Measurements from ENCODE around the gene DENND5B.
"Not testable (repeated sequence)": the region's sequence is repeated elsewhere in the genome, so short reads cannot be mapped to it uniquely, and the experiment has no call there.

The DENND5B gene

DNA sequence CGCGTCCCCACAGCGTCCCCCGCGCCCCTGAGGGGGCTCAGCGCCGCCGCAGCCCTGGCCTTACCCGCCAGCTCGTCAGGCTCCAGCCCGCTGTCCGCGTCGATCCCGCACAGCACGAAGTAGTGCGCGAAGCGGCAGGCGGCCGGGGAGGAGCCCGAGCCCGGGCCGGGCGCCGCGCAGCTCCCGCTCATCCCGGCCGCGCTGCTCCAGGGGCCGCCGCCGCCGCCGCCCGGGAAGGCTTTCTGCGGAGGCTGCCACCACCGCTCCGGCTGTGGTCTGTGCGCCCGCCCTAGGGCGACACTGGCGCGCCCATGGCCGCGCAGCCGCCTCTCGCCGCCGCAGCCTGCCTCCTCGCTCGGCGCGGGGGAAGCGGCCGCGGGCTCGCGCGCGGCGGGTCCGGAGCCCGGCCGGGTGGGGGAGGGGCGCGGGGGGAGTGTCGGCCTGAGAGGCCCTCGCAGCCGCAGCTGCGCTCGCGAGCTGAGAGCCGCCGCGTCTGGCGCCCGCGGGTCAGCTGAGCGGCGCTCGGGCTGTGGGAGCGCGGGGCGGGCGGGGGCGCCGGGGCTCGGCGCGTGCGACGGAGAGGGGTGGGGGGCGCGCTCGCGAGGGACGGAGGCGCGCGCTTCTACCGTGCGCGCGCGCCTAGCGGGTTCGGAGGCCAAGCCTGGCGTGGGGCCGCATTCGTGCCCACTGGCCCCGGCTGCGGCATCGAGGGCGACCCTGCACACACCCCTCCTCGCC lies at the start of gene DENND5B:
TSS of gene DENND5B (minus strand) at position 495 of the 738 bp plus-strand sequence. CDS start at position 191, 304 bp downstream.
- peak; percentile 44 for DNase-seq (ENCODE audit: low spot score)

DNA sequence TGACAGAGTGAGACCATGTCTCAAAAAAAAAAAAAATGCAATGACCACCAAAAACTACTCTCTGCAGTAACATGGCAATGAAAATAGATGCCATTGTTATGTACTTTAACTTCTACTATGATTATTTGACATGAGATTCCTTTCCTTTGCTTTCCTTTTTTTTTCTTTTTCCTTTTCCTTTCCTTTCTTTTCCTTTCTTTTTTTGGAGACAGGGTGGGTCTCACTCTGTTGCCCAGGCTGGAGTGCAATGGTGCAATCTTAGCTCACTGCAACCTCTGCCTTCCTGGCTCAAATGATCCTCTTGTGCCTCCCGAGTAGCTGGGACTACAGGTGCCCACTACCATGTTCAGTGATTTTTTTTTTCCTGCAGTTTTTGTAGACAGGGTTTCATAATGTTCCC lies 43.7 kb upstream of the DENND5B start:
- DNase-seq (ENCODE audit: low spot score) = no peak

DNA sequence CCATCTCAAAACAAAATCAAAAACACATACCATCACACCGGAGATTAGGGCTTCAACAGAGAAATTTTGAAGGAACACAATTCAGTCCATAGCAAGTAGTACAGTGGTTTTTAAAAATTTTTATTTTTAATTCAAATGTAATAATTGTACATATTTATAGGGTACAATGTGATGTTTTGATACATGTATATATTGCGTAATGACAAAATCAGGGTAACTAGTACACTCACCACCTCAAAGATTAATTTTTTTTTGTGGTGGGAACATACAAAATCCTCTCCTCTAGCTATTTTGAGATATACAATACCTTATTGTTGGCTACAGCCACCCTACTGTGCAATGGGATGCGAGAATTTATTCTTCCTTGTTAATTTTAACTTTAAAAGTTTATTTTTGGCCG lies 42.5 kb upstream of the DENND5B start:
- DNase-seq (ENCODE audit: low spot score) = no peak

DNA sequence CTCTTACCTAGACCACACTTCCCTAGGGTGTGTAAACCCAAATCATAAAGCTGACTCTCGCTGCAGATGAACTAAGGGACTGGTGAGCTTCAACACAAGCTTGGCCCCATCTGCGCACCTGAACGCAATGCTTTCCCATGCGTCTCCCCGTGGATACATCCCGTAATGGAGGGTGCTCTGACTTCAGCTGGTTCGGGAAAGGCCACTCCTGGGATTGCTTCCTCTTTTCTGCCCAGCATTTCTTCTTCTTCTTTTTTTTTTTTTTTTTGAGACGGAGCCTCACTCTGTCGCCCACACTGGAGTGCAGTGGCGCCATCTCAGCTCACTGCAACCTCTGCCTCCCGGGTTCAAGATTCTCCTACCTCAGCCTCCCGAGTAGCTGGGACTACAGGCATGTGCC lies 40.9 kb upstream of the DENND5B start:
- DNase-seq (ENCODE audit: low spot score) = no peak

DNA sequence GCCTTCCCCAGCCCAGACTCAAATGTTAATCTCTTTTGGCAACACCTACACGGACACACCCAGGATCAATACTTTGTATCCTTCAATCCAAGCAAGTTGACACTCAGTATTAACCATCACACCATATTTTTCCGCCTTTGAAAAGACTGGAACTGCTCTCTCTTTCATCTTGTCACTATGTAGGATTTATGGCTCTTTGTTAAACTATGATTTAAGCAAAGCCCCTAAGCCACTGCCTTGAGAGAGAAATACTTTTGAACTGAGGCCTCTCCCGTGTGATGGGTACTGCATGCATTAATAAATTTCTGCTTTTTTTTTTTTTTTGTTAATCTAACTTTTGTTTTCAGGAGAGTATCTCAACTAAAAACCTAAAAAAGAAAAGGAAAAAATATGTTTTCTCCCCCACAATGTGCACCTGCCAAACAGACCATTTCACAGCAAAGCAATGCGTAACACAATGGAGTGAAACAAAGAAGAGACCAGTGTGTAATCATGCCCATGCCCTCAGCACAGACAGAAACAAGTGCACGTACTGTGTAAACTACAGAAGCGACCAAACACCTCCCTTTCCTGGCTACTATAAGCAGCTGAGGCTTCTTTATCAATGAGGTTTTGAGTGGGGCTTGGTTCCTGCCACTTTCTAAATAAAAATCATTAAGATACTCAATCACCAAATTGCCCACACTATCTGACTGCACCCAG lies 40.2 kb upstream of the DENND5B start:
- DNase-seq (ENCODE audit: low spot score) = no peak

DNA sequence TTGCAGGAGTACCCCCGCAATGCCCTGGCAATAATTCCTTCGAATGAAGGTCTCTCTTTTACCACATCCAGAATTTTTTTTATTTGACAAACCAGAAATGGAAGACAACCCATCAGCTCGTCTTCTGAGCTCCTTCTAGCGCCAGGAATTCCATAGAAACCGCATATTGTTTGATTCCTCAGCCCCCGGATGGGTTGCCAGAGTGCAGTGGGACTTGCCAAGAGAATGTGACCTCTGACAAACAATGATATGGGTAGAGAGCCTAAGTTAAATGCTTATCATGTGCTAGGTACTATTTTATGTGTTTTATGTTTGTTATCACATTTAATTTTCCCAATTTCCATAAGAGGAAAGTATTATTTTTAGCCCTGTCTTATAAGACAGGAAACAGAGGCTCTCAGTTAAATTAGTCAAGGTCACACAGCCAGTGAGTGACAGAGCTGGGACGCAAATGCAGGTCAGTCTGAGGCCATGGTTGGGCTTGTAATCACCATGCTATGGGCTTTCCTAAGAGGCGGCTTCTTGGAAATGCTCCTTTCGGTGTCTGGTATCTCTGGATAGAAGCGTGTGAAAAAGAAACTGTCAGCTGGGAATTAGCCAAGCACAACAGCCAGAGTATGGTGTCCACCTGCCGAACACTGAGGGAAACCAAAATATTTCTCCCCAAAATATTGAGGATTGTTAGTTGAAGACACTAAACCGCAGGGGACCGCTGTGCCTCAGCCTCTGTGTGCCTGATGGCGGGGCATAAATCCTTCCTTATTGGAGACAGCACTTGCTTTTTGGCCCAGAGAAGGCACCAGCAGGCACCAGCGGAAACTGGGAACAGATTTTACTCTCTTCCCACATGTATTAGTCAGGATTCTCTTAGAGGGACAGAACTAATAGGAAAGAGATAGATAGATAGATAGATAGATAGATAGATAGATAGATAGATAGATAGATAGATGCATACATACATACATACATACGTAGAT lies 39.1 kb upstream of the DENND5B start:
- peak; percentile 10 for DNase-seq (ENCODE audit: low spot score)

DNA sequence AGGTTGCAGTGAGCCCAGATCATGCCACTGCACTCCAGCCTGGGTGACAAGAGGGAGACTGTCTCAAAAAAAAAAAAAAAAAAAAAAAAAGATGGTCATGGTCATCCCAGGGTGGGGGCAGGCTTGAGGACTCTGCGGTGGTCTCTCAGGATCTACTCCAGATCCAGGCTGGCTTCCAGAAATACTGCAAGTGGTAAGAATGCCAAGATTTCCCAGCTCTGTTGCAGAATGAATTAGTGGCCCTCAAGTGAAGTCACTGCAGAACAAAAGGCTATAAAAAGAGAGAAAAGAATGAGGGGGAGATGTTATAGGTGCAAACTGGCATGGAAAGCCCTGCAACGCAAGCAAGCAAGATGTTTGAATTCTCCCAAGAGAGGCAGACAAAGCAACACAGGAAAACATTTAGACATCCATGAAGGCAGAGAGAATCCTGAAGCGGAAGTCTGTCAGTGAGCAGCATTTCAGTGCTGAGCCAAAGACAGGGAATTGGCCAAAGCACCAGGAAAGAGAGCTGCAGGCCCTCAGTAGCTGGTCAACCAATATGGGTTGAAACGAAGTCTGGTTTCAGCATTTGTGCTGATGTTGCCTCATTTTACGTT lies 36.6 kb upstream of the DENND5B start:
- DNase-seq (ENCODE audit: low spot score) = no peak

DNA sequence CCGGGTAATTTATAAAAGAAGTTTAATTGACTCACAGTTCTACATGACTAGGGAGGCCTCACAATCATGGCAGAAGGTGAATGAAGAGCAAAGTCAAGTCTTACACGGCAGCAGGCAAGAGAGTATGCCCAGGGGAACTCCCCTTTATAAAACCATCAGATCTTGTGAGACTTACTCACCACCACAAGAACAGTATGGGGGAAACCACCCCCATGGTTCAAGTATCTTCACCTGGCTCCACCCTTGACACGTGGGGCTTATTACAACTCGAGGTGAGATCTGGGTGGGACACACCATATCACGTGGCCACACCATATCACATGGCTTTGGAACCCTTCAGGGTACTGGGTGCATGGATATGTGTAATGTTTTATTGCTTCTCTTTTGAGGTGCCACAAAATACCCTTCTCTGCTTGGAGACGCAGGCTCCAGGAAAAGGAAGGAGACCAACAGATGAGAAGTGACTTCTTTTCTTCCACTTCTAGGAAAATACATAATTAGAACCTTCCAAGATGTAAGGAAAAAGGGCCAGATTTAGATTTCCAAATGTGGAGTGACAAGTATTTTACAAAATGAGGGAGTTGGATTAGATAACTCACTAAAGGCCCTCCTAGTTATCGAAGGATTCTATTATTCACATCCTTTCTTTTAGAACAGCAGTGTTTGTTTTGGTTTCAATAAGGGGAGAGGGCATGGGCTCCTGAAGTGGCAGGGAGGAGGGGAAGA lies 35.5 kb upstream of the DENND5B start:
- no peak for DNase-seq (ENCODE audit: low spot score)

DNA sequence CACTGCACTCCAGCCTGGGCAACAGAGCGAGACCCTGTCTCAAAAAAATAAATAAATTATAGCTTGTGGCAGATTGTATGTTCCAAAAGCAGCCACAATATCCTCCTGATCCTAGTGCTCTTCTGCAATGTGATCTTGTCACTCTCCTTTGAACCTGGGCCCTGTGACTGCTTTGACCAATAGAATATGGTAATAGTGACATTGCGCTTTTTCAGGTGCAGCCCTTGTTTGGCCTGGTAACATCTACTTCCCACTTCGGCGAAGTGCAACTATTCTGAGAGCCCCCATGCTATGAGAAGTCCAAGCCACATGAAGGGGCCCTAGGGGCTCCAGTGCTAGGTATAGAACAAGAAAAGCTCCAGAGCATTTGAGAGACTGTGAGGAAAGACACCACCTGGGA lies 31.1 kb upstream of the DENND5B start:
- no peak for DNase-seq (ENCODE audit: low spot score)

DNA sequence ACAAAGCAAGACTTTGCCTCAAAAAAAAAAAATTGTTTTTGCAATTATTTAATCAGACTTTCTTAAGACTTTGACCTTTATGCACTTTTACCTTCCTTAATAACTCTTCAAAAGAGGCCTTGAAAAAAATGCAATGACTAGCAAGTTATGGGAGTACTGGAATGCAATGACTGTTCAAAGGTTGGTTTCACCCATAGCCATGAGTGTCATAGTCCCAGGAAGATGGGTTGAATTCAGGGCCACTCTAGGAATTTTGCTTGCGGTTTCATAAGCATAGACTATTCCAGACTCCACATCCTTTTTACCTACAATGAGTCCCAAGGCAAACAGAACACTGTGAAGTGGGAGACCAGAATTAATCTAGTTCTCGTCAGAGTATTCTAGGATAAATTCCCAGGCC lies 29.4 kb upstream of the DENND5B start:
- no peak for DNase-seq (ENCODE audit: low spot score)

DNA sequence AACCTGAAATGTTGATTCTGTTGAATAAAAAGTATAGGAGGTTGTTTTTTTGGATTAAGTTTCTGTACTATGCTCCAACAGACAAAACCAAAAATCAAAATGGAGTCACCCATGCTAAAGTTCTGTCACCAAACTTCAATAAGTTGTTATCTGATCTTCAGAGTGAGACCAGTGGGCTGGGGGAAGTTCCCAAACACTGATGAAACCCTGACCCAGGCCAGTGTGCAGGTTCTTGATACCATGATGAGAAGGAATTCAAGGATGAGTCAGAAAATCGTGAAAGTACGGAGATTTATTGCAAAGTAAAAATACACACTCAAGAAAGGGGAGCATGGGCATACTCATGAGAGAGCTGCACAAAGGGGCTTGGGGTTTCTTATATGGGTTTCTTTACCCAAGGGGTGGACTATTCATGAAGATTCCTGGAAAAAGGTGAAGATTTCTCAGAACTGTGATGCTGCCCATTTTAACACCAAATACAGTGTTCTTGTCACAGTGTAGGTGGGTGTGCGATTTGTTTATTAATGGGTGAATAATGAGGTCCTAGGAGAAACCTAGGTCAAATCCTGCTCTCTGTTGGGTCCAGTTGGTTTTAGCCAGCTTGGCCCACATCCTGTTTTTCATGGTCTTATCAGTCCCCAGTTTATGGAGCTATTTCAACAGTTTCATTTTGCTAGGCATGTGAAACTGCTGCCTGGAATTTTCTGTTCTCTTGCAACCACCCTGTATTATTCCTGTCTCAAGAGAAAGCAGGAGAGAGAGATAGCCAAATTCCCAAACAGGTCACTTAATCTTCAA lies 27.5 kb upstream of the DENND5B start:
- DNase-seq (ENCODE audit: low spot score) = no peak

DNA sequence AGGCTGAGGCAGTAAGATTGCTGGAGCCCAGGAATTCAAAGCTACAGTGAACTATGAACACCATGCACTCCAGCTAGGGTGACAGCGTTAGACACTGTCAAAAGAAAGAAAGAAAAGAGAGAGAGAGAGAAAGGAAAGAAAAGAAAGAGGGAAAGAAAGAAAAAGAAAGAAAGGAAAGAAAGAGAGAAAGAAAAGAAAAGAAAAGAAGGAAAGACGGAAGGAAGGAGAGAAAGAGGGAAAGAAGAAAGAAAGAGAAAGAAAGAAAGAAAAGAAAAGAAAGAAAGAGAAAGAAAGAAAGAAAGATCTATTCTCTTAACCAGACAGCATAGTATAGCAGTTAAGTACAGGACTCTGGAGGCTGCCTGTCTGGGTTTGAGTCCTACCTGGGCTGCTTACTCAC lies 21.9 kb upstream of the DENND5B start:
- DNase-seq (ENCODE audit: low spot score) = no peak

DNA sequence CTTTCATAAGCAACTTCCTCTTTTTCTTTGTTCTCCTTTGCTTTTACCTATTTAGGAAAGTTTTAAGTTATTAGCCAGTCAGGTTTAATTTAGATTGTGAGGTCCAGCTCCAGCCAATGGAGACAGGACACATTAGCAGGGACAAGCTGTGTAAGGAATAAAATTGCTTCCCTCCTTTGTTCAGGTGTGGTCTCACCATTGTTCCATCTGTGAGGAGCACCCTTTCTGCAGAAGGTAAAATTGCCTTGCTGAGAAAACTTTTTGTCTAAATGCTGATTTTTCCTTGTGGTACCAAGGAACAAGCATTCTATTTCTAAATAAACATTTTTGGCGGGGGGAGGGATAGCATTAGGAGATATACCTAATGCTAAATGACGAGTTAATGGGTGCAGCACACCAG lies 17.4 kb upstream of the DENND5B start:
- not testable (repeated sequence) for DNase-seq (ENCODE audit: low spot score)

DNA sequence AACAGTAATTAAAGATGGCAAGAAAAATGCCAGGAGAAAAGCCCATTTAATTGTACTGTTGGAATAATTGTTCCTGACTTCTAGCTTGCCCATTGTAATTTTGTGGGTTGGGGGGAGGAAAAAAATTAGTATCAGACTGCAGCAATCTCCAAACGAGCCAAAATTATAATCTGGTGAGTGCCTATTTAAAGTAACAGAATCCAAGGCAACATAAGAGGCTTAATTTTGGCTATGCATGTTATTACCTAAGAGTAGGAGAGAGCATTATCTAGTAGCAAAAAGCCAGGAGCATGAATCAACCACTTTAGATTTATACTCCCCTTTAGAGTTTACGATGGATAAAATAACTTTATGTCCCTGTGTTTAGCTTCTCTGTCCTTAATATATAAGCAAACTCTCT lies 14.6 kb upstream of the DENND5B start:
- no peak for DNase-seq (ENCODE audit: low spot score)

DNA sequence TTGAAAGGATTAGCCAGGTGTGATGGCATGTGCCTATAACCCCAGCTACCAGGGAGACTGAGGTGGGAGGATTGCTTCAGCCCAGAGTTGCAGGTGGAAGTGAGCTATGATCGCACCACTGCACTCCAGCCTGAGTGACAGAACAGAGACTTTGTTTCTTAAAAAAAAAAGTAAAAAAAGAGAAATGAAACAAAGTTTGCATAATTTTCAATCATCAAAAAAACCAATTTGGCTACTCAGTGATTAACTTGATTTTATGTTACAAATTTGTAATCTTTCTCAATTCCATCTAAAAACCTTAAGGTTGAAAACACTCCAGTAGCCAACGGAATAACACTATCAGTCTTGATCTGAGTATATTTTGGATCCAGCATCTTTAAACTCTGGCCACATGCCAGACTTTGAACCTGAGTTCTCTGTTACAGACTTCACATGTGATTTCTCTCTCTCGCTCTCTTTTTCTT lies 12.6 kb upstream of the DENND5B start:
- no peak for DNase-seq (ENCODE audit: low spot score)

DNA sequence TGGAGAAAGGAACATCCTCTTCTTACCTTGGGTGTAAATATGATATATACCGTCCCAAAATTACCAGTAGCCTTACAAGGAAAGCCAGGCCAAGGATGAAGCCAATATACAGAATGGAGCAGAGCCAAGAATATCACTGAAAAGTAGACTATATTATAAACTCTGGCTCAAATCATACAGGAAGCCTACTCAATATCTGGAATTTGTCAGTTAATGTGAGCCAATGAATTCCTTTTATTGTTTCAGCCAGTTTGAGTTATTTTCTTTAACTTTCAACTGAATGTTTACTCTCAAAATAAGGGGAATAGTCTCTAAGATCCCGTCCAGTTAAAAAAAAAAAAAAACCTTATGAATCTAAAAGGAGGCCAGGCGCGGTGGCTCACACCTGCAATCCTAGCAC lies 9.8 kb upstream of the DENND5B start:
- DNase-seq (ENCODE audit: low spot score) = no peak

DNA sequence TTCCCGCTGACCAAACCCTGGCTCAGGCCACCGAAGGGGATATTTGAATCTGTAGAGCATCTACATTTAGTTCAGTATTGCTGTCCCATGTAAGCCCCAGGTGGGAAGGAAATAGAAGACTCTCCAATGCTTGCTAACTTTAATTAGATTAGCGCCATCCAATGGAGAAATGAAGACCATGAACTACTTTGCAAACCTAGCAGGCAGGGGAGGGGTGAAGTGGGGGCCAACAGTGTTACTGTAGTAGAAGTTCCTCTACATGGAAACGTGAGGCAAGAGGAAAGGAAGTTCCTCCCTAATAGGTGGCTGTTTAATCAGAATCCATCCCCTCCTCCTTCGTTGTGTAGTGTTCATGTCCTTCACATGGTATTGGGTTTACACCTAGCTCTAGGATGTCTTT lies 9.3 kb upstream of the DENND5B start:
- DNase-seq (ENCODE audit: low spot score) = no peak

DNA sequence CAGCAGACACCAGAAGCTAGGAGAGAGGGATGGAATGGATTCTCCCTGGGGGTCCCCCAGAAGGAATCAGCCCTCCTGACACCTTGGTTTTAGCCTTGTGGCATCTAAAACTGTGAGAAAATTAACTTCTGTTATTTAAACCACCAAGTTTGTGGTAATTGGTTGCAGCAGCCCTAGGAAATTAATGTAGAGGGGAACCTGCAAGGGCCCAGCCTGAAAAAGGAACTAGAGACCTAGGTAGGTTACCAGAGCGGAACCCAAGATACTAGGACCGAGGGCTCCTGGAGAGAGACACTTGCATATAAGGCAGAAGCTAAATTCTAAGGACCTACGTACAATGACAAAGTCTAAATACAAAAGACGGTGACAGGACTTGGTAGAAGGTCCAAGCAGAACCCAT lies 8.1 kb upstream of the DENND5B start:
- no peak for DNase-seq (ENCODE audit: low spot score)

DNA sequence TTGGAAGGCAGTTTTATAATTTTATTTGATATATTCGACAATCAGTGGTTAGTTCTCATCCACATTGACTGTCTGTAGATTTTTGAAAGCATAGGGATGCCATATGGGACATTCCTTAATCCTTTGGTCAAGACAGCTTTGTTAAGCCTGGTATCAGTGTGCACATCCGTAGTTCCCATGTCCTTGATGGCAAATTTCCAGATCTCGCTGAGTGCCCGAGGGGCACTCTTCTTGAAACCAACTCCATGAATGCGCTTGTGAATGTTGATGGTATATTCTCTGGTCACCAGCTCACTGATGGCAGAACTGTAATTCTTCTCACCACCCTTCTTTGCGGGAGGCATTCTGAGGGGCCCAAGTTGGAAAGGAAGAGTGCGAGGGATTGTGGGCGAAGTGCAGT lies 6.1 kb upstream of the DENND5B start:
- no peak for DNase-seq (ENCODE audit: low spot score)

DNA sequence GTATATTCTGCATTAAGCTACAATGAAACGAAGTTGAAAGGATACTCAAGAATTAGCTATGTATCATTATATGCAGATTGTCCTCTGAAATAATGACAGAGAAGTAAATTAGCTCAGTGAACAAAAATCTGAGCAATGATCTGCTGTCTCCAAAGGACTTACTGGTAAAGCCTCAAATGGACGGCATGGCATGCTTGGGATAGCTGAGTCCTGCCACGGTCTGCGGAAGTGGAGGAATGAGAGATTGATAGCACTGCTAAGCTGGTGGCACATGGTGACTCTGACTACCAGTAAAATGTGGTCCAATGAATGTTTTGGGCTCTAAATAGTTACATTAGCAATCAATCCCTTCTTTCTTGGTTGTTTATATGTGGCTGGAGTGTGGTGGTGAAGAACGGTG lies 3.7 kb upstream of the DENND5B start:
- DNase-seq (ENCODE audit: low spot score) = no peak
